GM23248 (cell line): ENCODE data around the gene RTKN2.

ENCODE experiments used
- EZH2 ChIP-seq: fragments of 200-600 bp; sonication (generic); IDR thresholded peaks from 2 replicates; pipeline ENCODE4 v1.6.1; 2018; ENCODE audit warnings: antibody characterized with exemption, mild to moderate bottlenecking; ENCODE audit not compliant: insufficient read depth, poor library complexity, severe bottlenecking
- EZH2phosphoT487 ChIP-seq: fragments of 200-600 bp; sonication (generic); IDR thresholded peaks from 2 replicates; pipeline ENCODE4 v1.6.1; 2018; ENCODE audit warnings: antibody characterized with exemption, moderate library complexity, mild to moderate bottlenecking, low read depth; ENCODE audit not compliant: insufficient read depth

GRCh38 chr10:62159351-62159750 lies 109.3 kb downstream of the RTKN2 start:
- TF ChIP-seq EZH2 = no peak
- no peak for TF ChIP-seq EZH2phosphoT487
